WERI-Rb-1 (cell line): ENCODE measurements around the gene KLHL29.

Experiments used
- DNase-seq: peaks from one replicate; pipeline ENCODE4 v3.0.0-alpha.2; 2020
- H3K27ac ChIP-seq: fragments of 250-450 bp; sonication (Bioruptor Pico); 2 replicates; pipeline ENCODE4 v1.5.1; 2020; ENCODE audit warnings: mild to moderate bottlenecking, moderate library complexity
- H3K27me3 ChIP-seq: fragments of 250-450 bp; sonication (Bioruptor Pico); 2 replicates; pipeline ENCODE4 v1.5.1; 2021; ENCODE audit warnings: mild to moderate bottlenecking, low read depth, moderate library complexity; ENCODE audit not compliant: insufficient read depth, severe bottlenecking
- H3K36me3 ChIP-seq: fragments of 250-450 bp; sonication (Bioruptor Pico); 2 replicates; pipeline ENCODE4 v1.5.1; 2020; ENCODE audit warnings: mild to moderate bottlenecking, moderate library complexity
- H3K4me3 ChIP-seq: 2 replicates; pipeline ENCODE4 v1.5.1; 2011; ENCODE audit warnings: low read depth, mild to moderate bottlenecking, control low read depth, low read length
- H3K9me3 ChIP-seq: fragments of 250-450 bp; sonication (Bioruptor Pico); 2 replicates; pipeline ENCODE4 v1.5.1; 2021; ENCODE audit warnings: mild to moderate bottlenecking, moderate library complexity; ENCODE audit not compliant: severe bottlenecking
- TF ChIP-seq, protein P1 (sequence below): IDR thresholded peaks from 2 replicates; pipeline ENCODE4 v1.5.1; 2011; ENCODE audit warnings: low read depth, mild to moderate bottlenecking, control low read depth, inconsistent platforms, low read length

Gene KLHL29

DNA sequence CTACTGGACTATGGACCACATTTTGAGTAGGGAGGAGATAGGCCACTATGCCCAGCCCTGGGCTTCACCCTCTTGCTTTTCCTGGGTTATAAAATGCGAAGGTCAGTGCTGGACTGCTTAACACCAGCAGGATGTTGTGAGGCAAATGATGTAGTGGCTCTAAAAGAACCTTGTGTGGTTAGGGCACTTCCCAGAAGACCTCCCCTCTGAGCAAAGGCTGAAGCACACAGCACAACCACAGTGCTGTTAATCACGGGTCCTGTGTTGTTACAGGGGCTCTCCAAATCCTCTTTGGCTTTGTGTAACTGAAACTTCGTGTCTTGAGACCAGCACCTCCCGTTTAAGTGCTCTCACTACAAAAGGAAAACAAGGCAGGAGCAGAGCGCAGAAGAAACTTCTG, 166.9 kb downstream of the KLHL29 start:
- no peaks in the 10 kb centered on the region; the same call in 1 of the 2 replicates for H3K36me3 ChIP-seq
- H3K9me3 ChIP-seq, result no peaks in the 10 kb centered on the region
- H3K4me3 ChIP-seq, result no peak overlapping the region
- H3K27me3 ChIP-seq, result no peaks in the 10 kb centered on the region
- TF ChIP-seq, protein P1, sequence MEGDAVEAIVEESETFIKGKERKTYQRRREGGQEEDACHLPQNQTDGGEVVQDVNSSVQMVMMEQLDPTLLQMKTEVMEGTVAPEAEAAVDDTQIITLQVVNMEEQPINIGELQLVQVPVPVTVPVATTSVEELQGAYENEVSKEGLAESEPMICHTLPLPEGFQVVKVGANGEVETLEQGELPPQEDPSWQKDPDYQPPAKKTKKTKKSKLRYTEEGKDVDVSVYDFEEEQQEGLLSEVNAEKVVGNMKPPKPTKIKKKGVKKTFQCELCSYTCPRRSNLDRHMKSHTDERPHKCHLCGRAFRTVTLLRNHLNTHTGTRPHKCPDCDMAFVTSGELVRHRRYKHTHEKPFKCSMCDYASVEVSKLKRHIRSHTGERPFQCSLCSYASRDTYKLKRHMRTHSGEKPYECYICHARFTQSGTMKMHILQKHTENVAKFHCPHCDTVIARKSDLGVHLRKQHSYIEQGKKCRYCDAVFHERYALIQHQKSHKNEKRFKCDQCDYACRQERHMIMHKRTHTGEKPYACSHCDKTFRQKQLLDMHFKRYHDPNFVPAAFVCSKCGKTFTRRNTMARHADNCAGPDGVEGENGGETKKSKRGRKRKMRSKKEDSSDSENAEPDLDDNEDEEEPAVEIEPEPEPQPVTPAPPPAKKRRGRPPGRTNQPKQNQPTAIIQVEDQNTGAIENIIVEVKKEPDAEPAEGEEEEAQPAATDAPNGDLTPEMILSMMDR, result no peak
- DNase-seq, result no peak
- no peak overlapping the region for H3K27ac ChIP-seq

DNA sequence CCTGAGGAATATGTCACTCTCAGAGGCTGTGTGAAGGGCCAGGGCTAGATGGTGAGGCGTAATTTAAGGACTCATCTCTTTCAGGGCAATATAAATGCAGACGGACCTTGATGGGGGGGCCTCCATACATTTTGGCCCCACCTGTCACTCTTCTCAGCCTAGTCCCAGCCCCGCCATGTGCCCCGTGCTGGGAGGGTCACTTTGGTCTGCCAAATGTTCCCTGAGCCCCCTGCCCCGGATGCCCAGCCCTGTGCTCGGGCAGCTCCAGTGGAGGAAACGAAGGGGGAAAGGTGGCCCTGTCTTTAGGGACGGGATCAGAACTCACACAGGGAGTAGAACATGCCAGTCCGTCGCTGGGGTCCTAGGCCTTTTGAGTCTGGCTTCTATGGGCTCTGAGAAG, 168.6 kb downstream of the KLHL29 start:
- Histone ChIP-seq H3K27me3 (no peaks in the 10 kb centered on the region), H3K36me3 (no peaks in the 10 kb centered on the region; the same call in 1 of the 2 replicates)
- DNase-seq, result no peak

DNA sequence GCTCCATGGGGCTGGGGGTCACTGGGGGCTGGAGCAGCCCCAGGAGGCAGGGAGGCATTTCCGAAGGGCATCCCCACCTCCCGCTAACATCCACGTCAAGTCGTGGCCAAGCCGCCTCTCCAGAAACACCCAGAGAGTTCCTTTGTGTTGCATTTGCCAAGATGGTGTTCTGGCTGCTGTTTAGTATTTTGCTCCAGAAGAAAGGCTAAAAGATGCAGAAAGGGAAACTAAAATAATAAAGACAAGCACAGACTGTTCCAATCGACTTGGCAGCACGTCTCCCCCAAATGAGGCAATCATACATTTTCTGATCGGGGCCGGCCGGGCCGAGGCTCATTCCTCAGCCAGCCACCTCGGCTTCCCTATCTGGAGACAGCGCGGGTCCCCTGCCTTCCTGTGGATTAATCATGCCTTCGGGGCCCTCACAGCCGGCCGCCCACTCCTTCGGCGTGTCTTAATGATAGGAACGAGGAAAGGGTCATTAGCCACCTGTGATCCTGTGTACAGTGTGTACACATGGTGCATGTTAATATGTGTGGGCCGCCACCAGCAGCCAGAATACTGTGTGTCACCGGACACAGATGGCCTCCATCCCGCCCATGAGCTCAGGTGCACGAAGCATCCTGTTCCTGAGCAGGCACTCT, 169.2 kb downstream of the KLHL29 start:
- Histone ChIP-seq H3K36me3 (no peaks in the 10 kb centered on the region; the same call in 1 of the 2 replicates), H3K4me3 (no peak overlapping the region), H3K27me3 (no peaks in the 10 kb centered on the region), H3K27ac (peak overlapping the region; percentile 7; the same call in 1 of the 2 replicates), H3K9me3 (no peaks in the 10 kb centered on the region)
- TF ChIP-seq, protein P1, result no peak
- peak; percentile 50 for DNase-seq

More for the DNA sequence above, 168.6 kb downstream of the KLHL29 start:
- Histone ChIP-seq H3K9me3 (no peaks in the 10 kb centered on the region), H3K27ac (0 out of 2 replicates have a peak overlapping the region, but pooled peaks have one; percentile 7), H3K4me3 (no peak overlapping the region)
- TF ChIP-seq, protein P1, result no peak

DNA sequence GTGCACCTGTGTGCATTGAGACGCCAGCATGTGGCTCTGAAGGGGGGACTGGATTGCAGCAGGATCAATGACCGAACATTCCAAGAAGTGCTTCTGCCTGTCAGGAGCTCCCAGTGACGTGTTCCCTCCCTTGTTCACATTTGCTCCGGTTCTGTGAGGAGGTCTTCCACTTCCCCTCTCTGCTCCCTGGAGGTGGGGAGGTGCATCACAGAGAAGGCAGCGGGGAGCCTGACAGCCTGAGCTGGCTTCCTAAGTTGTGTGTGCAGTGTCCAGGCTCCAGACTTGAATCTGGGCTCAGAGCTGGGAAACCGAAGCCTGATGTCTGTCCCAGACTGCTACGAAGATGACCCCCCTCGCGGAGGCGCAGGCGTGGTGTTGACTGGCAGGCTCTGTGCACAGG, 171.0 kb downstream of the KLHL29 start:
- H3K36me3 ChIP-seq, result no peaks in the 10 kb centered on the region; the same call in 1 of the 2 replicates
- H3K27ac ChIP-seq, result no peak overlapping the region
- H3K9me3 ChIP-seq, result no peaks in the 10 kb centered on the region
- H3K27me3 ChIP-seq, result no peaks in the 10 kb centered on the region
- no peak for DNase-seq
- H3K4me3 ChIP-seq, result no peak overlapping the region
- TF ChIP-seq, protein P1, result no peak

DNA sequence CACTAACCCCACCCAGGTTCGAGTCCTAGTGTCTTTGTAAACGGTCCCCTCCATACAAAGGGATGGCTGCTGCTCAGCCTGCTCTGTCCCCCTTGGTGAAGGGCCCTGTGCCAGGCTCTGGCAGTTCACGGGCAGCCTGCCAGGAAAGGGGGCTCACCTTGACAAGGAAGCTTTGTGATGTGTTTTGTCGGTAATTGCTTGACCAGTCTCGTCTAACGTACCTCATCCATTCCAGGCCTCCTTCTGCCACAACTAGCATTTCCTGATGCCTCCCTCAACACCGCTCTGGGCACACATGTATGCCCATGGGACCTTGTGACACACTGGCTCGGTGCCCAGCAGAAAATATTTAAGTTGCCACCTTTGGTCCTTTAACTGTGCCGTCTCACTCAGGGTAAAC, 171.9 kb downstream of the KLHL29 start:
- Histone ChIP-seq H3K27me3 (no peaks in the 10 kb centered on the region), H3K27ac (no peak overlapping the region), H3K4me3 (no peak overlapping the region), H3K36me3 (no peaks in the 10 kb centered on the region; the same call in none of the 2 replicates), H3K9me3 (no peaks in the 10 kb centered on the region)
- TF ChIP-seq, protein P1, result no peak
- no peak for DNase-seq

DNA sequence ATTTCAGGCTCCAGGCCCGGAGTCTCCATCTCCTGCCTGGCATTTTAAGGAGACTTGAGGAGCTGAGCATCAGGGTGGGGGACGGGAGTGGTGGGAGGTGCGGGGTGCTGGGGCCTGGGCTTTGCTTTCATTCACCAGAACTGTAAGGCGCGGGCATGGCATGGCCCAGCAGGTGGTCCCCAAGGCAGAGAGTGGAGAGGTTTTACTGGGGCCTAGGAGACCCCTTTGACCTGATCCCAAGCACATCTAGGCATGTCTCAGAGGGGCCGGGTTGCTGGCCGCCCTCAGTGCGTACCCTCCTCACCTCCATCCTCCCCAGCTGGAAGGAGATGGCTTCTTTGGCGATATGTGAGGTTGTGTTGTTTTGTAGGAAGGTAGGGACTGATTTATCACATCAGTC, 172.5 kb downstream of the KLHL29 start:
- Histone ChIP-seq H3K9me3 (no peaks in the 10 kb centered on the region), H3K36me3 (peaks cover 5% of the 10 kb centered on the region), H3K27me3 (no peaks in the 10 kb centered on the region), H3K4me3 (no peak overlapping the region), H3K27ac (no peak overlapping the region)
- TF ChIP-seq, protein P1, result no peak
- DNase-seq, result no peak
